ENCODE measurements around the gene ELP4.

ELP4 gene

DNA sequence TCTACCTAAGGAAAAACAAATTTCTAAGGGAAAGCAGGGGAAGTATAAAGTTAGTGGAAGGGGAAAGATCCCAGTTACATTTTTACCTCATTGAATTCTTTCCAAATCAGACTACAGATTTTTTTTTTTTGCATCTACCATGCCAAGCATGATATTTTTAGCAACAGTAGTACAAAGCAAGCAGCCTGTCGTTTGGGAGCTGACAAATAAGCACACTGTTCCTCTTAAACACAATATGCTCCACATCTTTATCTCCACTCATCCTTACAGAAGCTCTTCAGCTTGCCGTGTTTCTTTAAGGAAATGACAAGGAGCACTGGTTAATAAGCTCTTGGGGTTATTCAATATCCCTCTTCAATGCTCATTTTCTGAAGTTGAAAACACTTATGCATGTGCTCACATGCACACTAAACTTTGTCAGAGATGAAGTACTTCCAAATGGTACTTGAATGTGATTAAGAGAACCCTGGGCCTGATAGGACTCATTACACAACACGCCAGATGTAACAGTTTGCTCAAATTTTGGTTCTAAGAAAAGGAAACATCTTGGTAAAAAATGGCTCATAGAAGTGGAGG is 247.8 kb downstream of the ELP4 start:
- Histone ChIP-seq H3K4me1 (no peaks in the 10 kb centered on the region), H3K9me3 (no peaks in the 10 kb centered on the region), H3K36me3 (no peaks in the 10 kb centered on the region), H3K4me3 (ENCODE audit: low read depth, low read length) (no peak overlapping the region), H3K27me3 (no peaks in the 10 kb centered on the region)
- no peak for DNase-seq
- TF ChIP-seq, protein P1, sequence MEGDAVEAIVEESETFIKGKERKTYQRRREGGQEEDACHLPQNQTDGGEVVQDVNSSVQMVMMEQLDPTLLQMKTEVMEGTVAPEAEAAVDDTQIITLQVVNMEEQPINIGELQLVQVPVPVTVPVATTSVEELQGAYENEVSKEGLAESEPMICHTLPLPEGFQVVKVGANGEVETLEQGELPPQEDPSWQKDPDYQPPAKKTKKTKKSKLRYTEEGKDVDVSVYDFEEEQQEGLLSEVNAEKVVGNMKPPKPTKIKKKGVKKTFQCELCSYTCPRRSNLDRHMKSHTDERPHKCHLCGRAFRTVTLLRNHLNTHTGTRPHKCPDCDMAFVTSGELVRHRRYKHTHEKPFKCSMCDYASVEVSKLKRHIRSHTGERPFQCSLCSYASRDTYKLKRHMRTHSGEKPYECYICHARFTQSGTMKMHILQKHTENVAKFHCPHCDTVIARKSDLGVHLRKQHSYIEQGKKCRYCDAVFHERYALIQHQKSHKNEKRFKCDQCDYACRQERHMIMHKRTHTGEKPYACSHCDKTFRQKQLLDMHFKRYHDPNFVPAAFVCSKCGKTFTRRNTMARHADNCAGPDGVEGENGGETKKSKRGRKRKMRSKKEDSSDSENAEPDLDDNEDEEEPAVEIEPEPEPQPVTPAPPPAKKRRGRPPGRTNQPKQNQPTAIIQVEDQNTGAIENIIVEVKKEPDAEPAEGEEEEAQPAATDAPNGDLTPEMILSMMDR (IDR thresholded peaks at IDR 0.05; ENCODE audit: low read depth, low read length) = no peak

DNA sequence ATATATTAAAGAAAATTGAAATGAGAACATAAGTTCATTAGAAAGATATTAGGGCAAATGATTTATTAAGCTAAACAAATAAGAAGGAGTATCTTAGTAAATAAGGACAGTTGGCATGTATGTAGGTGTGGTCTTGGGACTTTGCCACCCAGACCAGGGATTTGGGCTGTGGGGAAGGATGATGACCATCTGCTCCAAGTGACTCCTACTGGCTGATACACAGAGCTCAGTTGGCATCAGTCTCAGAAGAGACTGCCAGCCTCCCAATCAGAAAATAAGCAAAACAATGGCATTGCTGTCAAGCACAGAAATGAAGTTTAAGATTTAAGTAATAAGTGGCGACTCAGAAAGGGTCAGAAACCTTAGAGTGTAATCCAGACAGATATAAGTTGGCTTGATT is 252.1 kb downstream of the ELP4 start:
- H3K27me3 ChIP-seq = no peaks in the 10 kb centered on the region
- H3K36me3 ChIP-seq = no peaks in the 10 kb centered on the region
- no peak overlapping the region for H3K4me3 ChIP-seq (ENCODE audit: low read depth, low read length)
- DNase-seq = no peak
- TF ChIP-seq, protein P1 (IDR thresholded peaks at IDR 0.05; ENCODE audit: low read depth, low read length) = no peak
- no peaks in the 10 kb centered on the region for H3K9me3 ChIP-seq
- H3K4me1 ChIP-seq = no peaks in the 10 kb centered on the region

DNA sequence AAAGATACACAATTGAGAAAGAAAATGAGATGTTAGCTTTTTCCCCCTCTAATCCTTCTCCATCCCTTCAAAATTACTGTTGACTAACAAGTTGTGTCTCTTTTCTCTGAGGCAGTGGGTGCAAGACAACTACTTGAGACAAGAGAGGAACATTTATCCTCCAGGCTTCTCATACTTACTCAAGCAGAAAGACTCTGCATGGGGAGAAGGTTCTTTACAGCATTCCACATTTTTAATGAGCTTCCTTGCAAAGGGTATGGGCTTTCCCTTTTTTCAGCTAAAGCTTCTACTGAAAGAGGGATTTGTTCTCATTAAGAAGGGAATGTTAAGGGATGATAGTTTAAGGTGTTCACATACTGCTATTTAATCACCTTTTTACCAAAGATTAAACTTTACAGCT is 253.7 kb downstream of the ELP4 start:
- H3K27me3 ChIP-seq = no peaks in the 10 kb centered on the region
- H3K4me1 ChIP-seq = no peaks in the 10 kb centered on the region
- H3K9me3 ChIP-seq = no peaks in the 10 kb centered on the region
- H3K36me3 ChIP-seq = no peaks in the 10 kb centered on the region
- no peak overlapping the region for H3K4me3 ChIP-seq (ENCODE audit: low read depth, low read length)
- TF ChIP-seq, protein P1 (IDR thresholded peaks at IDR 0.05; ENCODE audit: low read depth, low read length) = no peak
- DNase-seq = no peak

DNA sequence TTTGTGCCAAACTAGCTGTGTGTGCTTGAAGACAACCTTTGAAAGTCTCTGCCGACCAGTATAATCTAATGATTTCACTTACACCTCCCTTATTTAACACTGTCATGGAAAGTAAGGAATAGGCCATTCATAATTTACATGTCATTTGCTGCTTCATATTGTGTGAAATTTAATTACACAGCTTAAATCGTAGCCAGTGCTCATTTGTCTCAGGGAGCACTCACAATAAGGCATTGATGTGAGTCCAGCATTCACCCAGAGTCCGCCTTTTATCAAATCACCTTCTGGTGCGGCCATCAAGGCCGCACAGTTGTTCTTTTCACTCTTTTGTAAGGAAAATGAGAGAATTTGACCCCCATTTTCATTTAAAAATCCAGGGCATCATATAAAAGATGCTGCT is 254.7 kb downstream of the ELP4 start:
- TF ChIP-seq, protein P1 (IDR thresholded peaks at IDR 0.05; ENCODE audit: low read depth, low read length) = no peak

DNA sequence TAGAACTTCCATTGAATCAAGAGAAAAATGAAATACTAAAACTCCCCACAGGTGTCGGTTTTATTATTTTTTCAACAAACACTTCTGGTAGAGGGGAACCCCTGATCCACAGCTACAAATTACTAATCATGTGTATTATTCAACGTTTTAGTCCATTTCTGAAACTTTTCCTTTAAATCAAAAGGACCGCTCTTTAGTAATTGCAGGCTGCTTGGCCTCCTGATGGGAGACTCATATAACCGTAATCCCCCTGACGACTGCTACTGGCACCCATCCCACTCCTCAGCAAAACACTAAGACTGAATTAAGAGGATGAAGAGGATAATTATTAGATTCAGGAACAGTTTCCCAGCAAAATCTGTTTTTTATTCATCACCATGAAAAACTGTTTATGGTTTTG is 255.2 kb downstream of the ELP4 start:
- TF ChIP-seq, protein P1 (IDR thresholded peaks at IDR 0.05; ENCODE audit: low read depth, low read length) = no peak
- DNase-seq = no peak
- Histone ChIP-seq H3K4me3 (ENCODE audit: low read depth, low read length) (no peak overlapping the region), H3K4me1 (no peaks in the 10 kb centered on the region), H3K36me3 (no peaks in the 10 kb centered on the region), H3K27me3 (no peaks in the 10 kb centered on the region), H3K9me3 (no peaks in the 10 kb centered on the region)

More for the DNA sequence above, 254.7 kb downstream of the ELP4 start:
- DNase-seq = no peak
- H3K4me1 ChIP-seq = no peaks in the 10 kb centered on the region
- no peaks in the 10 kb centered on the region for H3K27me3 ChIP-seq
- no peaks in the 10 kb centered on the region for H3K9me3 ChIP-seq
- no peaks in the 10 kb centered on the region for H3K36me3 ChIP-seq
- no peak overlapping the region for H3K4me3 ChIP-seq (ENCODE audit: low read depth, low read length)

DNA sequence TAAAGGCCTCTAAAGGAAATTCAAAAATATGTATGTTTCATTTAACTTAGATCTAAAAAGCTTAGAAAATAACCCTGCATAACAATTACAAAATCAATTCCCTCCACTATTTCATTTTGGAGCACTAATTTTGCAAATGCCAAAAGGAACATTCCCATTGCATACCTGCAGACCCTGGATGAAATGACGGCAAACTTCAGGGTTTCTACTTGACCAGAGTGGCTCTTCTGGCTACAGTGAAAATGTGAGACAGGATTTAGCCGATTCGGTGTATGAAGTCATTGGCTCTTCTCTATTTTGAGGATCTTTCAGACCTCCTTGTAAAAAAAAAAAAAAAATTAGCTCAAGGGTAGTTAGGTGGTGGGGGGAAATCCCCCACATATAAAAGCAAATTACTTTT is 257.5 kb downstream of the ELP4 start:
- no peaks in the 10 kb centered on the region for H3K4me1 ChIP-seq
- no peaks in the 10 kb centered on the region for H3K36me3 ChIP-seq
- H3K27me3 ChIP-seq = no peaks in the 10 kb centered on the region
- no peak for DNase-seq
- TF ChIP-seq, protein P1 (IDR thresholded peaks at IDR 0.05; ENCODE audit: low read depth, low read length) = no peak
- no peaks in the 10 kb centered on the region for H3K9me3 ChIP-seq
- H3K4me3 ChIP-seq (ENCODE audit: low read depth, low read length) = no peak overlapping the region

Measured in BE2C (cell line).